GM12891 (cell line): ENCODE data around the gene CDKN2AIPNL.

Experiments
- PAX5 ChIP-seq: IDR thresholded peaks from 2 replicates; pipeline ENCODE4 v1.6.1; 2011; ENCODE audit warnings: low read length, moderate library complexity, mild to moderate bottlenecking; ENCODE audit not compliant: insufficient read depth, severe bottlenecking
- POLR2A ChIP-seq: IDR thresholded peaks from 2 replicates; pipeline ENCODE4 v1.6.1; 2011; ENCODE audit warnings: low read depth, low read length, control low read depth
- POLR2AphosphoS5 ChIP-seq: IDR thresholded peaks from 2 replicates; pipeline ENCODE4 v1.6.1; 2011; ENCODE audit warnings: low read depth, low read length, control low read depth
- POU2F2 ChIP-seq: IDR thresholded peaks from 2 replicates; pipeline ENCODE4 v1.6.1; 2011; ENCODE audit warnings: low read depth, mild to moderate bottlenecking, control low read depth, low read length, moderate library complexity
- SPI1 ChIP-seq: IDR thresholded peaks from 2 replicates; pipeline ENCODE4 v1.6.1; 2011; ENCODE audit warnings: low read depth, low read length, control low read depth
- TAF1 ChIP-seq: IDR thresholded peaks from 2 replicates; pipeline ENCODE4 v1.6.1; 2011; ENCODE audit warnings: low read depth, low read length, control low read depth

DNA sequence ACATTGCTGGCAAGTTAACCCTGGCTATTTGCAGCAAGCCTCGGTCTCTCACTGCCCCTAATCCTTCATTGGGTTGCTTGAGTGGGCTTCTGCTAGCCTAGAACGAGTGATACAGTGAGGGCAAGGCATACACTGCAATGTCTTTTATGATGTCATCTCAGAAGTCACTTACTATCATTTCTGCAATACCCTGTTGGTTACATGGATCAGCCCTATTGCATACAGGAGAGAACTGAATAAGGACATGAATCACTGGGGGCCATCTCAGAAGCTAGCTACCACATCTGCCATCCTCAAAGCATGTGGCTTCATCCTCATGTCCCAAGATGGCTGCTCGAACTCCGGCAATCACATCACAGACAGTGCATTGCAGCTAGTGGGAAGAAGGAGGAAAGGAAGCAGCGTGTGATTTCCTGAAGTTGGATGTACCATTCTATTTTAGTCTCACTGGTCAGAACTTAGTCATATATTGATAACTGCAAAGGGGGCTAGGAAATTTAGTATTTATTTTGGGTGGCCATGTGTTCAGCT lies 33.3 kb upstream of the CDKN2AIPNL start:
- TF ChIP-seq TAF1 (no peak), POLR2A (no peak), SPI1 (no peak), POLR2AphosphoS5 (no peak), POU2F2 (no peak), PAX5 (no peak)
